ENCODE data around the gene LMAN2L. TPM values are rescaled to one million over a fixed set of nuclear protein-coding genes. Genes with fewer than 3 reads are reported as not detected.

LMAN2L gene
- total and polyA plus RNA-seq, 2 of the 8 experiments (the other 6 are each of a cell fraction or from before 2014, with no cell fraction given), result 14.3 to 17.6 TPM

DNA sequence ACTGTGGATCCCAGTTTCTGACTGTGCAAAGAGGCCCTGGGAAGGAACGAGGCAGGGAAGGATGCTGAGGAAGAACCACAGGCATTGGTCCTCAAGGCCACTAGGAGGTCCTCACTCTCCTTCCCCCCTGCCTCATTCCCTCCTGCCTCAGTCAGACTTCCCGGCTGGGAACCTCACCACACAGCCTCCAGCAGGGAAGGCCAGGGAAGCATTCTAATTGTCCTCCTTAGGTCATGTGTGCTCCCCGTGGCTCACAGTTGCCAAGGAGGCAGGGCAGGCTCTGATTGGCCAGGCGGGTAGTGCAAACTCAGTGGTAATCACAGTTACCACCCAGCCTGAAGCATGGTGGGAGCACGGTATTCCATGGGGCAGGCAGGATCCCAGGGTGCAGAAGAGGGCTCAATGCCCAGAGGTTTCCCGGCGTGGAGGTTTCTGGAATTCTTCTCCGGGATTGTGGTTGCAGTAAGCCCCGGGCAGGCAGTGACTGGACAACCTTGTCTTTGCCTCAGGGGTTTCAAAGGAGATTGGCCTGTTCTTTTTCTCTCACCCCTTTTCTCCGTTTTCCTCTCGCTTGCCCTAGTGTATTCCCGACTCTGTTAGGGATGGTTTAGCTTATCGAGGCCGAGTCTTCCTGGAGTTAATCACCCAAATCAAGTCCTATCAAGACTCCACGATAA lies 70.2 kb downstream of the LMAN2L start:
- Histone ChIP-seq H3K9ac (replicated peaks in 1 of 4; ENCODE audit: extremely low read depth in 1 of 4, low read depth in 3 of 4, low read length in 3 of 4) (no peak overlapping the region), H3K4me1 (replicated peaks in 1 of 4; ENCODE audit: control insufficient read depth in 3 of 4, insufficient read depth in 4 of 4, low read length in 3 of 4) (no peaks in the 10 kb centered on the region; a peak in 1 of 7 replicates), H3K23ac (ENCODE audit: insufficient read length) (no peak overlapping the region), H2BK20ac (ENCODE audit: low read length) (no peak overlapping the region), H2BK5ac (ENCODE audit: low read depth, low read length) (peak overlapping the region; percentile 75; the same call in 1 of the 2 replicates), H3K36me3 (ENCODE audit: control insufficient read depth in 2 of 4, insufficient read depth in 4 of 4, low read length in 3 of 4) (no peaks in the 10 kb centered on the region), H3K79me1 (ENCODE audit: low read depth, low read length) (no peaks in the 10 kb centered on the region), H3K23me2 (ENCODE audit: low read depth, low read length) (no peaks in the 10 kb centered on the region), H3K4me3 (ENCODE audit: extremely low read depth in 1 of 4, insufficient read depth in 2 of 4, low read depth in 3 of 4, low read length in 4 of 4) (no peak overlapping the region), H3K56ac (replicated peaks; ENCODE audit: insufficient read length, low read depth, low read length) (no peak overlapping the region), H3K79me2 (ENCODE audit: control insufficient read depth in 1 of 2, insufficient read depth in 2 of 2, low read length in 2 of 2) (no peaks in the 10 kb centered on the region), H3K9me3 (ENCODE audit: insufficient read depth in 2 of 2, low read depth in 1 of 2, low read length in 1 of 2) (no peaks in the 10 kb centered on the region), H3K27me3 (replicated peaks in 1 of 4; ENCODE audit: control insufficient read depth in 3 of 4, extremely low read depth in 1 of 4, insufficient read depth in 3 of 4, low read length in 3 of 4) (no peaks in the 10 kb centered on the region; a peak in 1 of 7 replicates), H2BK12ac (ENCODE audit: low read depth, low read length) (no peak overlapping the region), H2BK15ac (ENCODE audit: low read length) (0 out of 2 replicates have a peak overlapping the region, but pooled peaks have one; percentile 46), H4K8ac (ENCODE audit: extremely low read depth, insufficient read depth, low read length) (peak overlapping the region; percentile 79; the same call in 1 of the 2 replicates), H2AK5ac (ENCODE audit: low read depth, low read length) (no peak overlapping the region), H4K5ac (ENCODE audit: insufficient read length, low read depth, low read length) (no peak overlapping the region), H3K4ac (replicated peaks; ENCODE audit: insufficient read length, low read depth, low read length) (no peak overlapping the region), H3K18ac (ENCODE audit: extremely low read depth, low read length) (no peak overlapping the region; the same call in 1 of the 2 replicates), H3K14ac (ENCODE audit: insufficient read length) (no peak overlapping the region), H2AFZ (ENCODE audit: low read length) (no peak overlapping the region), H2BK120ac (replicated peaks; ENCODE audit: low read depth, low read length) (no peak overlapping the region), H4K20me1 (replicated peaks in 1 of 2; ENCODE audit: control insufficient read depth in 1 of 2, insufficient read depth in 2 of 2, low read length in 2 of 2) (no peaks in the 10 kb centered on the region), H3K4me2 (ENCODE audit: insufficient read depth in 1 of 2, low read depth in 2 of 2, low read length in 2 of 2) (no peak overlapping the region), H4K91ac (replicated peaks; ENCODE audit: insufficient read length, low read length) (no peak overlapping the region), H3K27ac (ENCODE audit: low read depth, low read length) (no peak overlapping the region; the same call in 1 of the 2 replicates)
- DNase-seq (ENCODE audit: low read depth in 1 of 2, low spot score in 2 of 2) (no peak), FAIRE-seq (no peak)
- TF ChIP-seq HDAC2 (IDR thresholded peaks at IDR 0.05; ENCODE audit: borderline replicate concordance in 1 of 2, low read depth in 2 of 2, low read length in 2 of 2) (no peak), SIRT6 (IDR thresholded peaks at IDR 0.05; ENCODE audit: low read length) (no peak), JUND (IDR thresholded peaks at IDR 0.05; ENCODE audit: low read length) (no peak), RNF2 (IDR thresholded peaks at IDR 0.05; ENCODE audit: borderline replicate concordance, low read depth, low read length, missing control alignments, poor library complexity, severe bottlenecking) (no peak)
- 88% methylated on average over 15 of the region's 15 CpGs; no CpG with 5 or more reads in 1 of the 2 experiments for WGBS, 2 experiments (ENCODE audit: extremely low coverage in 1 of 2, insufficient coverage in 1 of 2, insufficient read length in 1 of 2, insufficient replicate concordance in 2 of 2, low coverage in 1 of 2, low lambda C conversion rate in 2 of 2, missing lambda C conversion rate in 1 of 2)
- CTCF ChIA-PET (ENCODE audit: partially characterized antibody), result no interaction called here
- POLR2A ChIA-PET (ENCODE audit: partially characterized antibody), result interaction anchor here (1.7 to 1.8 kb wide), 2 partner anchors 7 to 32 kb away, joined by 6 read pairs; partner anchors contain the start of gene KANSL3

Data from H1 (cell line).